HT-29 (cell line): ENCODE data around the gene HCK. TPM values are rescaled to one million over a fixed set of nuclear protein-coding genes. Genes with fewer than 3 reads are reported as not detected.

Source experiments
- DNase-seq: peaks from one replicate; pipeline ENCODE4 v3.0.0-alpha.2; 2015; ENCODE audit warnings: low spot score
- total RNA-seq: library from RNA; depleted of rRNA; stranded (reverse); fragments of >200 nt; shearing (Covaris generic); gene quantifications from 2 replicates; pipeline ENCODE4 v1.2.3, GENCODE V29; 2014; rRNA removed

HCK gene
- total RNA-seq, result not detected in 2 replicates

DNA sequence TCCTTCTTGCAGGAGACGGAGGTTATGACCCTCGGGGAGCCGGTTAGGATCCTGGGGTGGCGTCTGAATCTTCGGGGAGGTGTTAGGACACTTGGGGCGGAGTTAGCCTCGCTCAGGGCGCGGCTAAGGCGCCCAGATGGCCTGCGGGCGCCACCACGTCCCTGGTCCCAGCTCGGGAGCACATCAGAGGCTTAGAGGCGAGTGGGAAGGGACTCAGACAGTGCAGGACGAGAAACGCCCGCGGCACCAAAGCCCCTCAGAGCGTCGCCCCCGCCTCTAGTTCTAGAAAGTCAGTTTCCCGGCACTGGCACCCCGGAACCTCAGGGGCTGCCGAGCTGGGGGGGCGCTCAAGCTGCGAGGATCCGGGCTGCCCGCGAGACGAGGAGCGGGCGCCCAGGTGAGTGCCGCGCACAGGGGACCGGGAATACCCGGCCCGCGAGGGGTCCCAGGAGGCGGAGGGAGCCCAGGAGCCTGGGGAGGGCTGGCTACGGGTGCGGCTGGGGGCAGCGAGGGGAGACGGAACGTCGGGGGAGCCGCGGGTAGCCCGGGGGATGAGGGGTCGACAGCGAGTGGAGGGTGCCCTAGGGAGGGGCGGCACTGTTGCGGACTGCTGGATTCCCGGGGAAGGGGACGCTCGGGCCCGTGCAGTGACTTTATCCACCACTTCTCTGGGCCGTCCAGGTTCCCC lies at the start of gene HCK:
Gene HCK, plus strand, starts transcription at position 153 of the 688 bp plus-strand sequence.
- no peak for DNase-seq

DNA sequence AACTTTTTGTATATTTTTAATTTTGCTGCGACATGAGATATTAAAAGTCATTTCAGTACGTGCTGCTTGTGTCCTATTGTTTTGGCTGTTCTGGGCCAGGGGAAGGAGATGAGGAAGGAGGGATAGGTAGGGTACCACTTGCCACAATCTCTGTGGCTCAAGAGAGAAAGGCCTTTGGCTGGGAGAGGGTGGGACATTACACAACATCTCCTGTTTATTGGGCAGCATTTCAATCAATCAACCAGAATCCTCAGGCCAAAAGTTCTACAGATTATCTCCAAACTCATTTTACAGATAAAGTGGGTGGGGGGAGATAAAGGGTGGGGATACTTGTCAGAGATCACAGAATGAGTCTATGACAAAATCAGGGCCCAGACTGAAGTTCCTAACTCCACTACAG lies 48.7 kb upstream of the HCK start:
- DNase-seq, result no peak

DNA sequence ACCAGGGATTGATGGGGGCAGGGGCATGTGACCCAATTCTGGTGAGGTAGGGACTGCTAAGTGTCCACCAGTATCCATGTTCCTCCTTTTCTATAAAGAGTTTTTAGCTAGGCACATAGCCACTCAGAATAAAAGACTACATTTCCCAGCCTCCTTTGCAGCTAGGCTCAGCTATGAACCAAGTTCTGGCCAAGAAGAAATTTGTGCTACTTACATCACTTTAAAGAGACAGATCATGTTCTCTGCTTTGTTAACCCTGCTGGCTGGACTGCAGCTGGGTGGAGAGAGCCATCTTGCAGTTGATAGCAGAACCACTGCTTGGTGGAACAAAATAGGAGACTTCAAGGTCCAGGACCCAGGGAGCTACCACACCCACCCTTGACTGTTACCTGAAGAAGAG lies 47.1 kb upstream of the HCK start:
- DNase-seq, result peak; percentile 38

DNA sequence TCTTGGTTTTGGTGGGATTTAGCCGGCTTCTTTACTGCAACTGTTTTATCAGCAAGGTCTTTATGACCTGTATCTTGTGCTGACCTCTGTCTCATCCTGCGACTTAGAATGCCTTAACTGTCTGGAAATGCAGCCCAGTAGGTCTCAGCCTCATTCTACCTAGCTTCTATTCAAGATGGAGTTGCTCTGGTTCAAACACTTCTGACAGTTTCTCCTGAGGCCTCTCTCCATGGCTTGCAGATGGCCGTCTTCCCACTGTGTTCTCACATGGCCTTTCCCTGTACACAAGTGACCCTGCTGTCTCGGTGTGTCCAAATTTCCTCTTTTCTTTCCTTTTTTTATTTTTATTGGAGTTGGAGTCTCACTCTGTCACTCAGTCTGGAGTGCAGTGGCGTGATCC lies 46.0 kb upstream of the HCK start:
- no peak for DNase-seq

DNA sequence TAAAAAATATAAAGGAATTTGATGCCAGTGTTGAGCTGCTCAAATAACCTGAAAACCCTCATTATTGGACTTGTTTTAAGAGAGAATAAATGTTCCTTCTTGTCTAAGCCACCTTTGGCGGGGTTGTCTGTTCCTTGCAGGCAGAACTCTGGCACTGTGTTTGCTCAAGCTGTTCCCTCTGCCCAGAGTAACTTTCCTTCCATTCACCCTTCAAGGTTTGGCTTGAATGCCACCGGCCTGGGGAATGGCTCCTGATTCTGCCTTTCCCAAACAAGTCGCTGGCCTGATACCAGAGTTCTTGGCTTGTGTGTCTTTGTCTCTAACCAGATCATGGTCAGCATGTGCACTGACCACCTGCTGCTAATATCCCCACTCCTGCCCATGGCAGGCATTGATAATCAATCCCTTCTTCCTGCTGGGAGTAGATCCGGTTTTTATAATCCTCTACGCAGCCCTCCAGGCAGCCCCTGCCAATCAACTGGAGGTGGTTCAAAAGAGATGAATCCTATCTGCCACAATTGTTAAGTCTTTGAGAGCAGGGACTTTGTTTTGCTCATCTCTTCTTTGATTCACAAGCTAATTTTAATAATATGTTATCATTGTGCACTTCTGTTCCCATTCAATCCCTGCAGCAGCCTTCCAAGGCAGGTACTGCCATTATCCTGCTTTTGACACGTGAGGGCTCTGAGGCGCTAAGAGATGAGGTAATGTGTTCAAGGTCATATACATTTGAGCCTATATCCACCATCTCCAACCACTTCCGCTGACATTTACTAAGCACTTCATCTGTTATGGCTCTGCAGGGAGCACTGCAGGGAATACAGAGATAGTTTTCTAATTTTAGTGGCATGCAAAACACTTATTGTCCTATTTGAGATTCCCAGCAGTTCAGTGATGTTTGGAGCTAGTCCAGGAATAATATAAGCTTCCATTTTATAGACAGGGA lies 44.9 kb upstream of the HCK start:
- no peak for DNase-seq

DNA sequence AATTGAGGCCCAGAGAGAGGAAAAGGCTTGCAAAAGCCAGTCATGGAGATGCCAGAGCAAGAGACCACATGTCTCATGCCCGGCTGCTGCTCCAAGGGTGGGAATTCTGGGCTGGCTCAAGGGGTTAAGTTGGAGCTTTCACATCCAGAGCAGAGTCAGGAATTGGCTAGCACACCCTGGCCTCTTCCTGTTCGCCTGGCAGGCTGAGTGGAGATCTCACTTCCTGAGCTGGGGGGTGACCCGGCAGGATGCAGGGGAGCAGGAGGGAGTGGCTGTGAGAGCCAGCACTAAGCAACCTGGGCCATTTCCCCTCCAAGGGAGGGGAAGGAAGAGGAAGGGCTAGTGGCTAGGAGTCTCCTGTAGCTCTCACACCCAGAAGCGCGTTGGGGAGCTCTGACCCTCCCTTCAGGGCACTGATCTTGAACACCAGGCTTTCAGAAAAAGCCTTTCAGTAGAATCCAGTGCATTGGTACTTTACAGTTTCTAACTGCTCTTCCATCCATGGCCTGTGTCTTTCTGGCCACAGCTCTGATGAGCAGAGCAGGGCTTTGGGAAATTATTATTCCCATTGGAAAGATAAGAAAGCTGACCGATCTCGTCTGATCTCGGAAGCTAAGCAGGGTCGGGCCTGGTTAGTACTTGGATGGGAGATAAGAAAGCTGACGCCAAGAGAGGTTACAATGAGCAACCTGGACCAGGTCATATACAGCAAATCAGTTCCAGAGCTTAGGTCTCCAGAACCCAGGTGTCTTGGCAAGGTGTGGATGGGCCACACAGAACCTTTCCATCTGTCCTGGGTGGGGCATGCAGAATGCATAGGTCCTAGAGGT lies 44.0 kb upstream of the HCK start:
- DNase-seq, result no peak

DNA sequence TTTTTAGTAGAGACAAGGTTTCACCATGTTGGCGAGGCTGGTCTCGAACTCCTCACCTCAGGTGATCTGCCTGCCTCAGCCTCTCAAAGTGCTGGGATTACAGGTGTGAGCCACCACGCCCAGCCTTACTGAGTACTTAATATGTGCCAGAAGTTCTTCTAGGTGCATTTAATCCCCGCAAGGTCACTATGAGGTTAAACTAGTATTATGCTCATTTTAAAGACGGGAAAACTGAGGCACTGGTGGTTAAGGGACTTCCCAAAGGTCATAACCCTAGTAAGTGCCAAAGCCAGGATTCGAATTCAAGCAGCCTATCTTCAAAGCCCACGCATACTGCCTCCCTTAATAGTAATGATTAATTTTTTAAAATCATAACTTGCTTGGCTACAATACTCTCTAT lies 42.5 kb upstream of the HCK start:
- no peak for DNase-seq

DNA sequence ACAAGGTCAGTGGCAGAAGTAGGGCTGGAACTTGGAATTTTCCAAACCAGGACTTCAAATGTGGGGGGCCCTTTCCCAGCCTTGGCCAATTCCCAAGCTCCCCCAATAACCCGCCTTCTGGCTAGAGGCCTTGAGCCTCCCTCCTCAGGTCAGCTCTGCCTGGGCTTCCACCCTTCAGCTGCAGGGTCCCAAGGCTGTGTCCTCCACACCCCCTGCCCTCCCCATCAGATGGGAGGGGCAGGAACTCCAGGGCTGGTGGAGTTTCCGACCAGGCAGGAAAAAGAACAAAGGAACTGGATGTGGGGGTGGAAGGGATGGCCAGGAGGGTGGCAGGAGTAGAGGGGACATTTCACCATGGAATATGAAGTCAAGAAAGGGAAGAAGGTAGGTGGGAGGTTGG lies 41.9 kb upstream of the HCK start, which contains the start of gene CCM2L:
Gene CCM2L, plus strand, starts transcription at position 338 of the 400 bp plus-strand sequence. Its CDS starts 17 bp downstream, at position 355.
- no peak for DNase-seq

DNA sequence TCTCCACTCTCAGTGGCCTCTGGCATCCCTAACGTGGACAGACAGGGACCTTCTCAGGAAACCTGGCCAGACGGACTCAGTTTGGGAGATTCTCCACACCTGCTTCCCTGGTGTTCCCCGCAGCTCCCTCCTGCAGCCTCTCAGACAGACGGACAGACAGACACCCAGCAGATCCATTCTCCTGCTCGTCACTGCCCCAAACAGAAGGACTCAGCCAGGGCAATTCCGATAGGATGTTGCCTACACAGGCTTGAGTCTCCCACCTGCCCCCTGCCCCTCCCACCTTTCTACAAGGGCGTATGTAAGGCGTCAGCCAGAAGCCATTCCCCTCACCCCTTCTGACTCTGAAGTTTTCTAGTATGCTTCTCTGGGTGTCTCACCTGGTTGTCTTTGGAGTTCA lies 41.4 kb upstream of the HCK start:
- no peak for DNase-seq

DNA sequence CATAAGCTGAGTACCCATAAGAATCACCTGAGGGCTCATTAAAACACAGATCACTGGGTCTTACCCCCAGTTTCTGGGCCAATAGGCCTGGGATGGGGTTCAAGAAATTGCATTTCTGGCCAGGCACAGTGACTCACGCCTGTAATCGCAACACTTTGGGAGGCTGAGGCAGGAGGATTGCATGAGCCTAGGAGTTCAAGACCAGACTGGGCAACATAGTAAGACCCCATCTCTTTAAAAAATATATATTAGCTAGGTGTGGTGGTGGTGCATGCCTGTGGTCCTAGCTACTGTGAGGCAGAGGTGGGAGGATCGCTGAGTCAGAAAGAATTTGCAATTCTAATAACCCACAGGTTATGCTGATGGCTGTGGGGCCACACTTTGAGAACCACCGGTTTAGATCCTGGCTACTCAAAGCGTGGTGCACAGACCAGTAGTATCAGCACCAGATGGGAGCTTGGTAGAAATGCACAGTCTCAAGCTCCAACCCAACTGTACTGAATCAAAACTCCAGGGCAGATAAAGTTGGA lies 39.8 kb upstream of the HCK start:
- DNase-seq, result no peak

DNA sequence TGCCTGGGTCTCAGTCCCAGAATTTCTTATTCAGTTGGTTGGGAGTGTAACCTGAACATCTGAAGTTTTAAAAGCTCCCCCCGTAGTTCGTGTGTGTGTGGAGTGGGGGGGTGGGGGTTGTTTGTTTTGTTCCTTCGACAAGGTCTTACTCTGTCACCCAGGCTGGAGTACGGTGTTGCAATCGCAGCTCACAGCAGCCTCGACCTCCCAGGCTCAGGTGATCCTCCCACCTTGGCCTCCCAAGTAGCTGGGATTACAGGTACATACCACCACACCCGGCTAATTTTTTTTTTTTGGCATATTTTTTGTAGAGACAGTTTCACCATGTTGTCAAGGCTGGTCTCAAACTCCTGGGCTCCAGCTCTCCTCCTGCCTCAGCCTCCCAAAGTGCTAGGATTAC lies 38.7 kb upstream of the HCK start:
- no peak for DNase-seq

DNA sequence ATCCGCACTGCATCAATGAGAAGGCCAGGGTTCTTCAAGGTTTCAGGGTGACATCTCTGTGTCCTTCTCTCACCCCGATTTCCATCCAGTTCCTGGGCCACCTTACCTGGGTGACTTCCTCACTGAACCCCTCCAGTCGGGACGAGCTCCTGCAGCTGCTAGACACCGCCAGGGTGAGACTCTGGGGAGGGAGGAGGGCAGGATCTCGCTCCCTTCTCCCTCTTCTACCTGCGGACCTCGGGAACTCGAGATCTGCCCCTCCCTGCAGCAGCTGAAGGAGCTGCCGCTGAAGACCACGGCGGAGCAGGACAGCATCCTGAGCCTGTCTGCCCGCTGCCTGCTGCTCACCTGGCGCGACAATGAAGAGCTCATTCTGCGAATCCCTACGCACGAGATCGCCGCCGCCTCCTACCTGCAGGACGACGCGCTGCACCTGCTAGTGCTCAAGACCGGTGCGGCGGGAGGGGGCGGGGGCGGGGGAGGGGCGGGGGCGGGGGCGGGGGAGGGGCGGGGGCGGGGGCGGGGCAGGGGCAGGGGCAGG lies 34.3 kb upstream of the HCK start:
- peak; percentile 81 for DNase-seq

DNA sequence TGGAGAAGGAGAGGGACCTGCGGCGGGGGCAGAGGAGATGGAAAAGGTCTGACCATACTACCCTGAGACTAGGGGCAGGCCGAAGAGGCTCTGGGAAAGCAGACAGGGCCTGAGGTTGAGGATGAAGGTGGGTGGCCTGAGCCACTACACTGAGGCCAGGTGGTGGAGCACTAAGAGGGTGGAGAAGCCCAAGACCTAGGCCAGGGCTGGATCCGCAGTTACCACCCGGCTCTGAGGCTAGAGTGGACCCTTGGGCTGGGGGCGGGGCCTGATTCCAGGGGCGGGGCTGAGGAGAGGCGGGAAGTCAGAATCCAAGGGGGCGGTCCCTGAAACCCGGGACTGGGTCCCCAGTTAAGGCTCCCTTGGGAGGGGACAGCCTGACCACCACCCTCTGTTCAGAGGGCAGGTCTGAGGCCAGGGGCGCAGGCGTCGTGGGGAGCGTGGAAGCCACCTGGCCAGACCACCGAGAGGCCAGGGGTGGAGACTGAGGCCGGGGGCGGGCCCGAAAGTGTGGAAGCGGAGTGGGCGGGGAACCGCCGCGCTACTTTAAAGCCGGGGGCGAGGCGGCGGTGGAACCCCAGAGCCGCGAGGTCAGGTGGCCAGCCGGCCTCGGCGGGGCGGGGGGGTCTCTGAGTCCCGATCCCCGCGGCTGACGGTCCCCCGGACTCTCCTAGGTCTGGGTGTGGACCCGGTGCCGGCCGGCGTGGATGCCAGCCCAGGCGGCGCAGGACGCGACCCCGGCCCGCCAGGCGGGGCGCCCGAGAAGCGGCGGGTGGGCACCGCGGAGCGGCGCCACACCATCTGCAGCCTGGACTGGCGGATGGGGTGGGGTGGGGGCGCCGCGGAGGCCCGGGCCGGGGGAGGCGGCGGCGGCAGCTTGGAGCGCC lies 33.5 kb upstream of the HCK start:
- DNase-seq, result peak; percentile 87

DNA sequence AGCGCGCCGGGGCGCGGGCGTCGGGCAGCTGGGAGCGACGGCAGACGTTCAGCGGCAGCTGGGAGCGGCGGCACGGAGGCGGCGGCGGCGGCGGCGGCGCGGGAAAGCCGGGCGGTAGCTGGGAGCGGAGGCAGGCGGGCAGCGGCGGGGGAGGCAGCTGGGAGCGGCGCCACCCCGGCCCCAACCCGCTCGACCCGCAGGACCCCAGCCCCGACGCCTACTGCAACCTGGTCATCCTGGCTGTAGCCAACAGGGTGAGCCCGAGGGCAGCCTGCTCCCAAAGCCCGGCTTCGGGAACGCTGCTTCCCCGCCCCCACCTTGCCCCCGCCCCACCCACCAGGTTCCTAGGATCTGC lies 32.9 kb upstream of the HCK start:
- DNase-seq, result peak; percentile 31

DNA sequence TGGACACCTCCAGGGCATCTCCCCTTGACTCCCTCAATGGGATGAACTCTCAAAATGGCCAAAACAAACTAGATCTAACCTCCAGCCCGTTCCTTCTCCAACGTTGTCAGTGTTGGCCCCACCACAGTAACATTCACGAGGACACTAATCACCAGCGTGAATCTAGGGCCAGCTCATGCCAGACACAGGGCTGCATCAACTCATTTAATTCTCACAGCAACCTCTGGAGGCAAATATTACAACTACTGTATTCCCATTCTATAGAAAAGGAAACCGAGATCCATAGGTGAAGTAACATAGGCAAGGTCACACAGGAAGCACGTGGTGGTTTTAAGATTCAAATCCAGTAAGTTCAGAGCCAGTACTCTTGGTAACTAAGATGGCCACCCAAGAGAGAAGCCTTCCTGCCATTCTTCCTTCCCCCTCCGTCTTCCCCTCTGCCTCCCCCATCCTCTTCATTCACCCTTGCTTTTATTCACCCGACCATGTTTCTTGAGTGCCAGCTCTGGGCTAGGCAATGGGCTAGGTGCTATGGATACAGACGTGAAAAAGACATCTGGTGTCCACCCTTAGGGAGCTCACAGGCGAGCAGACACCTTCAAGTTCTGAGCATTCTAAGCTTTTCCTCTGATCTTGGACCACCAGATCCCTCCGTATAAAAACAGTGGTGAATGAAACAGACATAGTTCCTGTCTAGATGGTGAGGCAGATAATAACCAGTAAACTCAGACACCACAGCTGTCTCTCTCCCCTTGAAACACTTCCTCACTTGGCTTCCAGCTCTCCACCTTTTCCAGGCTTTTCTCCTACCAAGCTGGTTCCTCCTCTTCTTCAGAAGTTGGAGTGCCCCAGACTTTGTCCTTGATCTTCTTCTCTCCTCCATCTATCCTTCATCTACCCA lies 32.2 kb upstream of the HCK start:
- no peak for DNase-seq

DNA sequence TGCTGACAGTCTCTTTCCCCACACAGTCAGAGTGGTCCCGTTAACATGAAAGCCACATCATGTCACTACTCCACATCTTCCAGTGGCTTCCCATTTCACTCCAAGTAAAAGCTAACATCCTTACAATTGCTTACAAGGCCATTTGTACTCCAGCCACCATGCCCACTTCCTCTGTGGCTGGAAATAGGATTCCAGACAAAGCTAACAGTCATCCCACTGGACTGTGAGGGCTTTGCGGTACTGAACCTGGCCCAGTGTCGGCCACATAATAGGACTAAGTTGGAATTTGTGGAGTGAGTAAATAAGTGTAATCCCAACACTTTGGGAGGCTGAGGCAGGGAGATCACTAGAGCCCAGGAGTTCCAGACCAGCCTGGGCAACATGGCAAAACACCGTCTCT lies 31.0 kb upstream of the HCK start:
- DNase-seq, result no peak

DNA sequence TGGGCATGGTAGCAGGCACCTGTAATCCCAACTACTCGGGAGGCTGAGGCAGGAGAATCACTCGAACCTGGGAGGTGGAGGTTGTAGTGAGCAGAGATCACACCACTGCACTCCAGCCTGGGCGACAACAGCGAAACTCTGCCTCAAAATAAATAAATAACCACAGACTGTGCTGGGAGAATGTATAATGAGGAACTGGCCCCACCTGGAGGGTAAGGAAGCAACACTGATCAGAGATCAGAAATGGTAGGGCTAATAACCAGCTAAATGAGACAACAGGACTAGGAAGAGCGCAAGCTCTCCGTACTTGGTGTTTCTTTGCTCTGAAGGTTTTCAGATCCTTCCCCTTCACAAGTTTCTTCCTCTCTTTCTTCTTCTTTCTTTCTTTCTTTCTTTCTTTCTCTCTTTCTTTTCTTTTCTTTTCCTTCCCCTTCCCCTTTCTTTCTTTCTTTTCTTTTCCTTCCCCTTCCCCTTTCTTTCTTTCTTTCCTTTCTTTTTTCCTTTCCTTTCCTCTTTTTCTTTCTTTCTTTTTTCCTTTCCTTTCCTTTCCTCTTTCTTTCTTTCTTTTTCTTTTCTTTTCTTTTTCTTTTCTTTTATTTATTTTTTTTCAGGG lies 27.3 kb upstream of the HCK start:
- no peak for DNase-seq

DNA sequence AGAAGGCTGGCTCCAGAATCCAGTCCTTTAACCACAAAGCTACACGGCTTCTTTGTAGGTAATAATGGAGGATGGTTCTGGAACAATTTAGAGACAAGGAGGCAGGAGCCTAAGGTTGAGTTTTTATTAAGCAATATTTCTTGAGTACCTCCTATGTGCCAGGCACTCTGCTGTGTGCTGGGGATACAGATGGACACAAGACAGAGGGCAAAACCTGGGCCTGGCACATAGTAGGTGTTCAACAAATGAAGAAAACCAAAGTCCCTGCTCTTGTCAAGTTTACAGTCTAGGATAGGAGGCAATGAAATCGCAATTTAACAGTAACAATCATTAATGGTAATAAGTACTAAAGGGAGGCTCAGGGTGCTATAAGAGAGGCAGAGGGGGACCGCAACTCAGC lies 24.4 kb upstream of the HCK start:
- DNase-seq, result no peak
